ENCODE results near the gene KRT24. TPM values are rescaled to one million over a fixed set of nuclear protein-coding genes. Genes with fewer than 3 reads are reported as not detected.

KRT24 gene
- total RNA-seq, 2 donors from 2014 or later = not detected

GRCh38 chr17:40730970-40731369 is 27.4 kb upstream of the KRT24 start:
- no peaks in the 10 kb centered on the region for H3K36me3 ChIP-seq (ENCODE audit: control insufficient read depth, insufficient read depth, low read length)
- Mint-ChIP-seq H3K4me3 (no peak overlapping the region), H3K4me1 (peaks cover 12% of the 10 kb centered on the region), H3K9me3 (peaks cover 19% of the 10 kb centered on the region), H3K36me3 (ENCODE audit: low read depth) (no peaks in the 10 kb centered on the region), H3K27ac (no peak overlapping the region), H3K27me3 (ENCODE audit: insufficient read depth) (peaks cover 18% of the 10 kb centered on the region)
- WGBS, 2 experiments (ENCODE audit: insufficient coverage in 1 of 2, insufficient read length in 1 of 2) = 95 to 100% methylated on average over 1 of the region's 1 CpG
- H3K4me1 ChIP-seq (ENCODE audit: control insufficient read depth, insufficient read depth, low read length) = peaks cover 5% of the 10 kb centered on the region
- H3K27ac ChIP-seq (ENCODE audit: low read depth, low read length) = no peak overlapping the region
- TF ChIP-seq CTCF (conservative IDR thresholded peaks at IDR 0.05) = no peak
- no peaks in the 10 kb centered on the region for H3K27me3 ChIP-seq (ENCODE audit: control insufficient read depth, insufficient read depth, low read length, poor library complexity, severe bottlenecking)
- H3K4me3 ChIP-seq (ENCODE audit: low read length) = no peak overlapping the region
- H3K9me3 ChIP-seq (ENCODE audit: control insufficient read depth, low read length) = peaks cover 24% of the 10 kb centered on the region
- DNase-seq = no peak
- no peak overlapping the region for H3K9ac ChIP-seq (ENCODE audit: extremely low read depth, low read length, poor library complexity, severe bottlenecking)

- no peaks in the 10 kb centered on the region for H3K4me1 ChIP-seq (ENCODE audit: control insufficient read depth, insufficient read depth, low read length)
- H3K9ac ChIP-seq (ENCODE audit: extremely low read depth, low read length, poor library complexity, severe bottlenecking) = no peak overlapping the region
- no peaks in the 10 kb centered on the region for H3K27me3 ChIP-seq (ENCODE audit: control insufficient read depth, insufficient read depth, low read length, poor library complexity, severe bottlenecking)
- no peak overlapping the region for H3K27ac ChIP-seq (ENCODE audit: low read depth, low read length)
- Mint-ChIP-seq H3K4me1 (peaks cover 9% of the 10 kb centered on the region), H3K9me3 (peaks cover 7% of the 10 kb centered on the region), H3K36me3 (ENCODE audit: low read depth) (no peaks in the 10 kb centered on the region), H3K27ac (no peak overlapping the region), H3K4me3 (no peak overlapping the region), H3K27me3 (ENCODE audit: insufficient read depth) (peaks cover 16% of the 10 kb centered on the region)
- no peak for TF ChIP-seq CTCF (conservative IDR thresholded peaks at IDR 0.05)
- H3K36me3 ChIP-seq (ENCODE audit: control insufficient read depth, insufficient read depth, low read length) = no peaks in the 10 kb centered on the region
- DNase-seq = no peak
- no peak overlapping the region for H3K4me3 ChIP-seq (ENCODE audit: low read length)
- peaks cover 12% of the 10 kb centered on the region for H3K9me3 ChIP-seq (ENCODE audit: control insufficient read depth, low read length)
- WGBS, 2 experiments (ENCODE audit: insufficient coverage in 1 of 2, insufficient read length in 1 of 2) = 88 to 100% methylated on average over 2 to 8 of the region's 8 CpGs
Observed at GRCh38 chr17:40727447-40728231, 24.1 kb upstream of the KRT24 start.

GRCh38 chr17:40726919-40727318 is 23.4 kb upstream of the KRT24 start:
- H3K4me3 ChIP-seq (ENCODE audit: low read length) = no peak overlapping the region
- 67 to 89% methylated on average over 1 to 2 of the region's 2 CpGs for WGBS, 2 experiments (ENCODE audit: insufficient coverage in 1 of 2, insufficient read length in 1 of 2)
- peak; percentile 72 for TF ChIP-seq CTCF (conservative IDR thresholded peaks at IDR 0.05)
- no peak for DNase-seq
- H3K27me3 ChIP-seq (ENCODE audit: control insufficient read depth, insufficient read depth, low read length, poor library complexity, severe bottlenecking) = no peaks in the 10 kb centered on the region
- peaks cover 7% of the 10 kb centered on the region for H3K9me3 Mint-ChIP-seq
- H3K27ac ChIP-seq (ENCODE audit: low read depth, low read length) = no peak overlapping the region
- H3K27ac Mint-ChIP-seq = no peak overlapping the region
- peaks cover 10% of the 10 kb centered on the region for H3K4me1 Mint-ChIP-seq
- H3K4me3 Mint-ChIP-seq = no peak overlapping the region
- H3K36me3 Mint-ChIP-seq (ENCODE audit: low read depth) = no peaks in the 10 kb centered on the region
- no peaks in the 10 kb centered on the region for H3K4me1 ChIP-seq (ENCODE audit: control insufficient read depth, insufficient read depth, low read length)
- no peaks in the 10 kb centered on the region for H3K36me3 ChIP-seq (ENCODE audit: control insufficient read depth, insufficient read depth, low read length)
- peaks cover 16% of the 10 kb centered on the region for H3K27me3 Mint-ChIP-seq (ENCODE audit: insufficient read depth)
- peaks cover 12% of the 10 kb centered on the region for H3K9me3 ChIP-seq (ENCODE audit: control insufficient read depth, low read length)
- no peak overlapping the region for H3K9ac ChIP-seq (ENCODE audit: extremely low read depth, low read length, poor library complexity, severe bottlenecking)

Measured in endodermal cell (in vitro differentiated cells).